Neural cell (in vitro differentiated cells): ENCODE data around the gene RALGPS1.

Experiments
- CTCF ChIP-seq: fragments of 450-650 bp; IDR thresholded peaks from 2 replicates; pipeline ENCODE4 v1.5.1; 2014; ENCODE audit warnings: antibody characterized with exemption, mild to moderate bottlenecking, moderate library complexity; ENCODE audit not compliant: poor library complexity, severe bottlenecking
- EP300 ChIP-seq: fragments of 450-650 bp; conservative IDR thresholded peaks from 2 replicates; pipeline ENCODE4 v1.6.1; 2014; ENCODE audit warnings: antibody characterized with exemption, mild to moderate bottlenecking, moderate library complexity; ENCODE audit not compliant: poor library complexity, severe bottlenecking
- EZH2 ChIP-seq: fragments of 200-600, 300-800 bp; shearing (Covaris generic), sonication (generic); IDR thresholded peaks from 2 replicates; pipeline ENCODE4 v1.6.1; 2014; ENCODE audit warnings: antibody characterized with exemption, low read length, borderline replicate concordance, mild to moderate bottlenecking; ENCODE audit not compliant: insufficient read depth, poor library complexity, severe bottlenecking
- POLR2AphosphoS5 ChIP-seq: IDR thresholded peaks from 2 replicates; pipeline ENCODE4 v1.6.1; 2012
- RAD21 ChIP-seq: fragments of 450-650 bp; conservative IDR thresholded peaks from 2 replicates; pipeline ENCODE4 v1.6.1; 2014; ENCODE audit warnings: antibody characterized with exemption, mild to moderate bottlenecking, moderate library complexity
- SMC3 ChIP-seq: fragments of 450-650 bp; conservative IDR thresholded peaks from 2 replicates; pipeline ENCODE4 v1.6.1; 2014; ENCODE audit warnings: antibody characterized with exemption, mild to moderate bottlenecking, moderate library complexity; ENCODE audit not compliant: poor library complexity
- TAF1 ChIP-seq: IDR thresholded peaks from 2 replicates; pipeline ENCODE4 v1.6.1; 2012; ENCODE audit warnings: low read depth

- no peak for TF ChIP-seq CTCF
- TF ChIP-seq EZH2 = no peak
- TF ChIP-seq SMC3 = no peak
- no peak for TF ChIP-seq RAD21
- TF ChIP-seq TAF1 = no peak
- TF ChIP-seq POLR2AphosphoS5 = no peak
- TF ChIP-seq EP300 = no peak
Observed at GRCh38 chr9:127213859-127214258, 299.3 kb downstream of the RALGPS1 start.
